NCI-H2081 treated with DMSO at 0.1 percent for 48 hours (cell line): ENCODE data around the gene WWOX.

ENCODE experiments used
- DNase-seq: peaks from one replicate; lab custom pipeline; 2025; lab: John Stamatoyannopoulos, UW

WWOX gene

DNA sequence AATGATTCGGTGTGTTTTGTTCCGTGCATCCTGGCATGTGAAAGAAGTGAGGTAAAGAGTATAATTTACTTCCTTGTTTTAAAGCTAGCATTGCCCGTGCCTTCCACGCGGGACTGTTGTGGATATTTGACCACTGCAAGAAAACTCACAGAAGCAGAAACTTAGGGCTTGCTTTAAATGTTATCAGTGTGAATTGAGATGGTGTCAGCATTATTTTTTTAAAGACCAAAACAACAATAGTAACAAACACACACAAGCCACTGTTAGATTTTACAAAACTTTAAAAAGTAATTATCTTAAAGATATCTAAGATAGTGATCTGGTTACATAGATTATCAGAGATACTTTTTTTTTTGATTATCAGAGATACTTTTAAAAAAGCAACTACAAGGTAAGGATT, 47.4 kb downstream of the WWOX start:
- no peak for DNase-seq

GRCh38 chr16:78147911-78148401, 48.5 kb downstream of the WWOX start:
- no peak for DNase-seq

DNA sequence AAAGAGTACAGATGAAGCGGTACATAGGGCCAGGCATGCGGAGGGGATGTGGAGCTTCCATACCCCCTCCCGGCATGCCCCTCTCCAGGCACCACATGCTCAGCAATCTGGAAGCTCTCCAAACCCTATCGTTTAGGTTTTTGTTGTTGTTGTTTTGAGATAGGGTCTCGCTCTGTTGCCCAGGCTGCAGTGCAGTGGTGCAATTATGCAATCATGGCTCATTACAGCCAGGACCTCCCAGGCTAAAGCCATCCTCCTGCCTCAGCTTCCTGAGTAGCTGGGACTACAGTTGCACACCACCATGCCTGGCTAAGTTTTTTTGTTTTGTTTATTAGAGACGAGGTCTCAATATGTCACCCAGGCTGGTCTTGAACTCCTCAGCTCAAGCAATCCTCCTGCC, 50.8 kb downstream of the WWOX start:
- no peak for DNase-seq

- no peak for DNase-seq
Observed at GRCh38 chr16:78154729-78155461, 55.4 kb downstream of the WWOX start.

DNA sequence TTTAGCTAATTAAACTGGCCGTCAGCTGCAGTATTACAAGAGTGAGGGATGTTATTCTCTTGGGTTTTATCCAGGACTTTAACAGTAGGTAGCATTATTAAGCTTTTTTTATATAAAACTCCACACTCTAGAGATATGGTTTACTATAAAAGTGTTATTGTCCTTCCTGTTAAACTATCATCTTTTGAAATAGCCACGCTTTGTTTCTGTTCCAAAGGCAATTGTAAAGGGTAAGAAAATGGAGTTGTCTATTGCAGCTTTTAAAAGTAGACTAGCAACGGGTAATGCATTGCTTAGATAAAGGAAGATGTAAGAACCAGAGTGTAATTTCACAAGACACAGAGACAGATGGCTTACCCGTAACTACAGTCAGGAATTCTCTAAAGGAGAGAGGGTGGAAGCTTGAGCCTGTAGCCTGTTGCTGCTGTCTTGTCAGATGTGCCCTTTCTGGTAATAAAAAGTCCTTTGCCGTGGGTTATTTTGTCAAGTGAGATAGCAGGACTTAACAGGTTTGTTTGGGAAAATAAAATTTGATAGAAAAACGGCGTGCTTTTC, 56.4 kb downstream of the WWOX start:
- no peak for DNase-seq

DNA sequence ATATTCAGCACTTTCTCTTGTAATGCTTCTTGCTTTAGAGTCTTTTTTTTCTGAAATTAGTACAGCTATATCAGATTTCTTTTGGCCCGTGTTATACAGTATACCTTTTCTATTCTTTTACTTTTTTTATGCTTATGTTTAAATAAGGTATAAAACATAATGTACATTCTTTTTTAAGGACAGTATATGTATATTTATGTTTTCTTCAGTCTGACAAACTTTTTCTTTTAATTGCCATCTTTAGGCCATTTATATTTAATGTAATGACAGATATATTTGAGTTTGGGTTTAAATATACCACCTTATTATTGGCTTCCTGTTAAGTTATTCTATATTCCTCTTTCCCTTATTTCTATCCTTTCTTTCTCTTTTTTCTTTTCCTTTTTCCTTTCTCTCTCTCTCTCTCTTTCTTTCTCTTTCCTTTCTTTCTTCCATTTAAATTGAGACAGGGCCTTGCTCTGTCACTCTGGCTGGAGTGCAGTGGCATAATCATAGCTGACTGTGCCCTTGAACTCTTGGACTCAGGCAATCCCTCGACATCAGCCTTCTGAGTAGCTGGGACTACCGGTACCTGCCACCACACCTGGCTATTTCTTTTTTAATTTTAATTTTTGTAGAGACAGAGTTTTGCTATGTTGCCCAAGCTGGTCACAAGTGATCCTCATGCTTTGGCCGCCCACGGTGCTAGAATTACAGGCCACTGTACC, 61.7 kb downstream of the WWOX start:
- DNase-seq = no peak

GRCh38 chr16:78163772-78164670, 64.6 kb downstream of the WWOX start:
- DNase-seq = no peak

DNA sequence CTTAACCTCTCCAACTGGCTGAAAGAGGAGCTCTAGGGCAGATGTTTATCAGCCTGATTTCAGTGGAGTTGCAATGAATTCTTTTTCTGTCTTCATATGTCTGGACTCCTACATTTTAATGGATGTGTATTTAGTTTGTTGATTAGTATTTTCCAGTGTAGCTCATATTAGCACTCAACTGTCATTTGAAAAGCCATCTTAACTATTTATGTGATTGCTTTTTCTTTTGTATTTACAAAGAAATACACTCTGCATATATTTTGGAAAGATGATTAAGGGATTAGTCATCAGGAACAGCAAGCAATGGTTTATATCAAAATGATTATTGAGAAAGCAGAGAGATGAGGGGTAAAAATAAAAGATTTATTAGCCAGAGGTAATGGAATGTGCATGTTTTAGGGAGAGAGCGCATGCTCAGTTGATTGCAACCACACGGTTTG, 71.1 kb downstream of the WWOX start:
- no peak for DNase-seq

DNA sequence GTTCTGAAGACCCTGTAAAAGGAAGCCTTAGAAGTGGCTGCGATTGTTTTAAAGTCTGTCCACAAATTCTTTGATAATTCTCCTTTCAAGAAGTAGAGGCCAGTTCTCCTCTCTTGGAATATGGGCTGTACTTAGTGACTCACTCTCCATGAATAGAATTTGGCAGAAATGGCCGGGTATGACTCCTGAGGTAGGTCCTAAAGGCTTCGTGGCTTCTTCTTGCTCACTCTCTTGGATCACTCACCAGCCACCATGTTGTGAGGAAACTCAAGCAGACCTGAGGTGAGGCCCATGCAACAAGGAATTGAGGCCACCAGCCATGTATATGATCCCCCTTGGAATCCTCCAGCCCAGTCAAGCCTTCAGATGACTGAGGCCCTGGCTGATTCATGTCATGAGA, 75.8 kb downstream of the WWOX start:
- no peak for DNase-seq

DNA sequence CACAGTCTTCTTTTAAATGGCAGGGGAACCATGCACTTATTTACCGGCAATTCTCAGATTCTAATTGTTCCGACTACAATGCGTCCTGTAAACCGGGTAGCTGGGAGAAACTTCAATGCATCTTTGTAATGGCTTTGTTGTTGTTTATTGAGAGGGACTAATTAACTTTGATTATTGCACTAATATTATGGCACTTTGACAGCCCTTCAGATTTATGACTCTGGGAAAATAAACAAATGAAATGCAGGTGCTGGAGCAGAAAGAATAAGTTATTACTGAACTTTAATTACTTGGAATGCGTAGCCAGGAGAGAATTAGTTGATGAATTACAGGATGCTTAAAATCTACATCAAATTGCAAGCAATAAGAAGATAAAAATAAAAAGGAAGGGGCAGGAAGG, 77.0 kb downstream of the WWOX start:
- DNase-seq = no peak

GRCh38 chr16:78177218-78177617, 77.8 kb downstream of the WWOX start:
- no peak for DNase-seq

DNA sequence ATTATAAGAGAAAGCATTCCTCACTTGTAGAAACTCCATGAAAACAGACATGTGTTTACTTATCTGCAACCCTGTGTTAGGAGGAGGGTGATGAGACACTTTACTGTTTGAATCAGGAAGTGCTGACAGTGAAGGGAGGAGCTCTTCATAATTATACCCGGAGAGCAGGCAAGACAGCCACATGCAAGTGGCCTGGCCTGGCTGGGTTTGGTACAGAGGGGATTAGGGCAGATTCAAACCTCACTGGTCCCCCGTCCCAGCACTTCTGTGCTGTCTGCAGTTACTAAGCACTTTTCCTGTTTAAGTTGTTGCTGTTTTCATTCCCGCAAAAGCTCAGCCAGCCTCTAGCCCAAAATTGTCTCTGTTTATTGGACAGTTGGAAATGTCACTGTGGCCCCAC, 78.5 kb downstream of the WWOX start:
- DNase-seq = no peak

DNA sequence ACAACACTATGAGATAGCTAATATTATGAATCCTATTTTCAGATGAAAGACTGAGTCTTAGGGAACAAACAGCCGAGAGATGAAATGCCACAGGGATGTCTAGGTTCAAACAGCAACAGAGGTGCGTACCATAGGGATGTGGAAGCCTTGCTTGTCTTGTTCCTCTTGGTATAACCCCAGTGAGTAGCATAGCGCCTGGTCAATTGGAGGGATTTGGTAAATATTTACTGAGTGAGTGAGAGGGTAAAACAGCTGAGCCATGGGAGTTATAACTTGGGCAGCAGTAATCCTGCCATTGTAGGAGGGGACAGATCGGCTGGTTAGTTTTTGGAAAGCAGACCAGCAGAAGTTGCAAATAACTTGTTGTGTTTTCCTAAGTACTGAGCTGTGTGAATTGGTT, 80.2 kb downstream of the WWOX start:
- DNase-seq = no peak

DNA sequence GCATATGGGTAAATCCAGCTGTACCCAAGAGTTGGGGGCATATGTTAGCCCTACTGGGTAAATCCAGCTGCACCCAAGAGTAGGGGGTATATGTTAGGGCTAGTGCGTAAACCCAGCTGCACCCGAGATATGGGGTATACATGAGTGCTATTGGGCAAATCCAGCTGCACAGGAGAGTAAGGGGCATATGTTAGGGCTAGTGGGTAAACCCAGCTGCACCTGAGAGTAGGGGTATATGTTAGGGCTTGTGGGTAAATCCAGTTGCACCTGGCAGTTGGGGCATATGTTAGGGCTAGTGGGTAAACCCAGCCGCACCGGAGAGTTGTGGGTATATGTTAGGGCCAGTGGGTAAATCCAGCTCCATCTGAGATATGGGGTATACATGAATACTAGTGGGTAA, 80.9 kb downstream of the WWOX start:
- no peak for DNase-seq

DNA sequence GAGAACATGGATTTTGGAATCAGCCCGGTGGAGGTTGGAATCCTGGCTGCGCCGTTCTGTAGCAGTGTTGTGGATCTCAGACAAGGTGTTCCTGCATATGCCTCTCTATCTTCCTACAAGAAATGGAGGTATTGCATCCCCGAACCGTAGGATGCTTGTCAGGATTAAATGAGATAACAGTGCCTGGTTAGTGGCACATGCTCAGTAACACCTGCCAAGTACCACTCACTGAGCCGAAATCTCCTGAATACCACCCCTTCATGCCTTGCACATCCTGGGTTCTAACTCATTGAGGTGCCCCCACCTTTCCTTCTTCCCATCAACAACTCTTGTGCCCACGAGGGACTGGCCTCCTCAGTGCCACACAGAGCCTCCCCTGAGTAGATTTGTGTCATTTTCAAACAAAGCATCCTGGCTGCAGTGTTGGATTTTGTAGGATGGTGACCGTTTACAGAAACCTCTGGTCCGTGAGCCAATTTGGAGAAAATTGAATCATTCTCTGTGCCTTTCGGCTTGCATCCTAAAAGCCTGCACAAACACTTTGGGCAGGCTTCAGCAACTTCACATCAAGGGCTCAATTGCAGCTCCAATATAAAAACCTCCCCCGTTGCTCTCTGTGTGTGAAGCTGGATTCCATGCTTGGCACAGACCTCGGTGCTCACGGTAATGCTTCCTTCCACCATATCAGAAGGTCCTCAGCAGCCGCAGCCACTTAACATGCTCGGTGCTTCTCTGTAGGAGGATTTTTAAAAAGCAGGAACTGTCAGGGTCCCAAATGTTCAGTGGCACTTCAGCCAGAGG, 84.2 kb downstream of the WWOX start:
- peak; percentile 28 for DNase-seq

- DNase-seq = peak; percentile 54
Observed at GRCh38 chr16:78184238-78185183, 85.1 kb downstream of the WWOX start.

GRCh38 chr16:78189121-78189520, 89.7 kb downstream of the WWOX start:
- no peak for DNase-seq

GRCh38 chr16:78192734-78193488, 93.5 kb downstream of the WWOX start:
- DNase-seq = no peak

DNA sequence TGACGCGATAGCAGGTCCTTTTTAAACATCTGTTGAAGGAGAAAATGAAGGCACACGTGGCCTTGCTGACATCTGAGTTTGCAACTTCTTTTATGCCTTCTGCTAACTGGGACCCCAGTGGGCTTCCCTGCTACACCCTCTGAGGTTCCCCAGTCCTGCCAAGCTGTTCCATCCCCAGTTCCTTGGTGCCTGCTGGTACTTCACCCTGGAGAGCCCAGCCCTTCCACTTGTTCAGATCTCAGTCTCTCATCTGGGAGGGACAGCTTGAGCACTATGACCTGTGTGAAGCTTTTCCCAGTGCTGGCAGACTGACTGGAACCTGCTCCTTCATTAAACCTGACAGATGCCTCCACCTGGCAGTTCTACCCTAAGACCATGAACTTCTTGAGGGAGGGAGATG, 95.5 kb downstream of the WWOX start:
- no peak for DNase-seq
